HuH-7 (cell line): Measurements from ENCODE around the gene PTAFR.
"Not testable (repeated sequence)": the region's sequence is repeated elsewhere in the genome, so short reads cannot be mapped to it uniquely, and the experiment has no call there.

ENCODE experiments used
- DNase-seq: peaks from one replicate; pipeline ENCODE4 v3.0.0; 2011; ENCODE audit warnings: low spot score

PTAFR gene

DNA sequence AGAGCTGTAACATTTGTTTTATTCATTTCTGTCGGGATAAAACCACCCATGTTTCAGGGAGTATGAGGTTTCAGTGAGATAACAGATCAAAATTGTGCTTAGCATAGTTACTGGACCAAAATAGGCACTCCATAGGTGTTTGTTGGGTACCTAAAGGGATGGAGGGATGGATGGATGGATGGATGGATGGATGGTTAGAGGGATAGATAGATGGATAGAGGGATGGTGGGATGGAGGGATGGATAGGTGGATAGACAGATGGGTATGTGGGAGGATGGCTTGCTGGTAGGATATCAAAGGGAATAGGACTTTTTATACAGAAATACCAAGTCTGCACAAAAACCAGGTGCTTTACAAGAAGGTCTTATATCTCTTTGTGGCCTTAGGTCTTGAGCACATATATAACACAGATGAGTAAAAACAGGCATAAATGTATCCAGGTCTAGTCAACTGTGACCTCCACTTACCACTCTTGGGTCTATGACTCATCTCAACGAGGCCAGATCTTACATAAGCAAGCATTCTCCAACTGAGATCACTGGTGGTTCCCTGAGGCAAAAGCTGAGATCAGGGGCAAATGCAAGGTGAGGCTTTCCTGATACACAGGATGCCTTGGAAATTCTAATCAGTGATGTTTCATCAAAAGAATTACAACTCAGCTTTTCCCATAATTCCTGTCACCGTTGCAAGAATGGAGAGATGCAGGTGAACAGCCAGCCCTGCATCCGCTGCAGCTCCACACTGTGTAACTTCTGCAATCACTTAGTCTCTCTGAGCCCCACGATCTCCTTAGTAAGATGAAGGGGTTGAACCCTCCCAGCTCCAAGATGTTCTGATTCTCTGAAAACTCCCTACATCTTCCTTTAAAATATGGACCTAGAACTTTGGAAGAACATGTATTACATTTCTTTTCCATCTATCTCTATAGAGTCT is 32.0 kb downstream of the PTAFR start:
- no peak for DNase-seq

GRCh38 chr1:28143496-28144202 is 32.8 kb downstream of the PTAFR start:
- no peak for DNase-seq

GRCh38 chr1:28141685-28142084 is 34.8 kb downstream of the PTAFR start:
- DNase-seq, result no peak

DNA sequence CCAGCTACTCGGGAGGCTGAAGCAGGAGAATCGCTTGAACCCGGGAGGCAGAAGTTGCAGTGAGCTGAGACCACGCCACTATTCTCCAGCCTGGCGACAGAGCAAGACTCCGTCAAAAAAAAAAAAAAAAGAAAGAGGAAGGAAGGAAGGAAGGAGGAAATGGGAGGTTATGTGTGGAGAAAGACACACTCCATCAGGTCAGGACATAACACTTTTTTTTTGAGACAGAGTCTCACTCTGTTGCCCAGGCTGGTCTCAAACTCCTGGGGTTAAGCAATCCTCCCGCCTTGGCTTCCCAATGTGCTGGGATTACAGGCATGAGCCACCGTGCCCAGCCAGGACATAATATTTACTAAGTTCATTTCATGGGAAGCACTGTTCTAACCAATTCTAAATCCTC is 36.6 kb downstream of the PTAFR start:
- DNase-seq, result not testable (repeated sequence)

GRCh38 chr1:28139025-28139712 is 37.3 kb downstream of the PTAFR start:
- DNase-seq, result no peak

- no peak for DNase-seq
Measured at GRCh38 chr1:28136922-28137613, 39.4 kb downstream of the PTAFR start.

DNA sequence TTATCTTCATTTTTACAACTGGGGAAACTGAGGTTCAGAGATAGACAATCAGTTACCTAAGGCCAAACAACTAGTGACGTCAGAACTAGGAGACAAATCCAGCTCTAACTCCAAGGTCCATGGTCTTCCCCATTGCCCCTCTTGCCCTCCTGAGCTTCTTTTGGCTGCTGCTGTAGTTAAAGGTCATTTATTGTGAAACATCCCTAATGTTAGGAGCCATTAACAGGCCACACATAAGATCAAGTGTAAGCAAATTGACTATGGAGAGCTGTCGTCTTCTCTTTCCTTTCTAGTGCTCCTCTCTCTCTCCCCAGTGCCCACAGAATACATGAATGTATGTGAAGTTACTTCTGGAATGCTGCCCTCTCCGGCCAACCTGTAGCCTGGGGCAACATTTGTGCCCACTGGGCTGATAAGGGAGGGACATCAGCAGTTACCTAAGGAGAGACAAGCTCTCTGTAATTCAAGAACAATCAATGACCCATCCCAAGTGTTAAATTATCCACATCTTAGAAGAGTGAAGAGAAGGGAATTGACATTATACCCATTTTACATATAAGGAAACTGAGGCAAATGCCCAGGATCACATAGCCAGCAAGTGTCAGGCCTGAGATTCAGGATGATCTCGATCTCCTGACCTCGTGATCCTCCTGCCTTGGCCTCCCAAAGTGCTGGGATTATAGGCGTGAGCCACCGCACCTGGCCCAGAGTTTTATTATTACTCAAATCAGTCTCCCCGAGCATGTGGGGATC is 40.1 kb downstream of the PTAFR start:
- DNase-seq, result no peak

DNA sequence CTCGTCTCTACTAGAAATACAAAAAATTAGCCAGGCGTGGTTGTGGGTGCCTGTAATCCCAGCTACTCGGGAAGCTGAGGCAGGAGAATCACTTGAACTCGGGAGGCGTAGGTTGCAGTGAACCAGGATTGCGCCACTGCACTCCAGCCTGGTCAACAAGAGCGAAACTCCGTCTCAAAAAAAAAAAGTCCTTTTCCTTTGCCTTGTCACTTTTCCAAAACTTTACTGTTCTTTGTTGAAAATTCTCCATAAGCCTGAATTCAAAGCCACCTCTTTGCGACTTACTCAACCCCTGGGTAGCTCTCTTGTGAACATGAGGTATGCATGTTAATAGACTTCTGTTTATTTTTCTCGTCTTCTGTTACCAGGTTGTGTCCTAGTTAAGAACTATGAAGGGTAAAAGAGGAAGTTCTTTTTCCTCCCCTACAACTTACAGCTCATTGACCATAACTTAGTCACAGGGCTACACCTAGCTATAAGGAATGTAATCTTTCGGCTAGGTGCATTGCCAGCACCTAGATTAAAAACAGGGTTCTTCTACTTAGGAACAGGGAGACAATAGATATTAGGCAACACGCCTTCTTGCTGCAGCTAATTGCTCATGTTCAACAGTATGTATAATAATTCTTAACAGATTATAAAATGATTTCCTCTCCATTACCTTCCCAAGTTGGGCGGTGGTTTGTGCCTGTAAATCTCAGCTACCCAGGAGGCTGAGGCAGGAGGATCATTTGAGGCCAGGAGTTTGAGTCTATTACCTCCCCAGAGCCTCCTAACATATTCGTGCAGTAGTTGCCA is 40.9 kb downstream of the PTAFR start:
- no peak for DNase-seq

DNA sequence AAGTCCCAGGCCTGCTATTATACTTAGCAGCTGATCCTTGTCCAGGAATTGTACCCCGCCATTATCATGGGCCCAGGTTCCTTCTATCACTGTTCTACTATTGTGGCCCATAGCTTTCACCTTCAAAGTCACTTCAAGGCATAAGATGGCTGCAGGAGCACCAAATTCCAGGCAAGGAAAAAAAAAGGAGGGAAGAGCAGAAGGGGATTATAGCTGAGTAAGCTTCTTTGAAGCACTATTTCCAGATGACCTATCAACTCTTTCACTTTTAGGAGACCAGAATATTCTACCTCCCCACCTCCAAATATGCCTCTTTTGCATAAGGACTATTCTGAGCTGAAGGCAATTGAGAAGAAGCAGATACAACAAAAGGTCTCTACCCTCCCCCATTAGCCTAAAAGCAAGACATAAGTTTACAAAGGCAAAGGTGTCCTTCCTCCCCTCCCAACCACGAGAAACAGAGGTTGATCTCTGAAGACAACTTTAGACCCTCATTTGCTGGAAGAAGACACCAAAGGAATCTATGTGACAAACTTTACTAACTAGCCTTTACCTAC is 41.8 kb downstream of the PTAFR start:
- no peak for DNase-seq

- DNase-seq, result no peak
Measured at GRCh38 chr1:28132171-28133167, 44.0 kb downstream of the PTAFR start.

DNA sequence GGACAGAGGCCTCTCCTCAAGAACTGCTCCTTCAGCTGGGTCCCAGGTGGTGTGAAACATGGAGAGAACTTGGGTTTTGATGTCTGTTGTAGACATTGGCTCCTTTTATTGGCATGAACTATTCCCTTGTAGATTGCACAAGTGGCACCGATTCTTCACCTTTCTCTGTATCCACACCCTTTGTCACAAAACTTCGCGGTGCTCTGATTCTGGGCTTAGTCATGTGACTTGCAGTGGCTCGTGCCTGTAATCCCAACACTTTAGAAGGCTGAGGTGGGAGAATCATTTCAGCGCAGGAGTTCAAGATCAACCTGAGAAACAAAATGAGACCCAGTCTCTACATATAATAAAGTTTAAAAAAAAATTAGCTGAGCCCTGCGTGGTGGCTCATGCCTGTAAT is 45.6 kb downstream of the PTAFR start:
- DNase-seq, result no peak

GRCh38 chr1:28129150-28129549 is 47.3 kb downstream of the PTAFR start:
- DNase-seq, result no peak

DNA sequence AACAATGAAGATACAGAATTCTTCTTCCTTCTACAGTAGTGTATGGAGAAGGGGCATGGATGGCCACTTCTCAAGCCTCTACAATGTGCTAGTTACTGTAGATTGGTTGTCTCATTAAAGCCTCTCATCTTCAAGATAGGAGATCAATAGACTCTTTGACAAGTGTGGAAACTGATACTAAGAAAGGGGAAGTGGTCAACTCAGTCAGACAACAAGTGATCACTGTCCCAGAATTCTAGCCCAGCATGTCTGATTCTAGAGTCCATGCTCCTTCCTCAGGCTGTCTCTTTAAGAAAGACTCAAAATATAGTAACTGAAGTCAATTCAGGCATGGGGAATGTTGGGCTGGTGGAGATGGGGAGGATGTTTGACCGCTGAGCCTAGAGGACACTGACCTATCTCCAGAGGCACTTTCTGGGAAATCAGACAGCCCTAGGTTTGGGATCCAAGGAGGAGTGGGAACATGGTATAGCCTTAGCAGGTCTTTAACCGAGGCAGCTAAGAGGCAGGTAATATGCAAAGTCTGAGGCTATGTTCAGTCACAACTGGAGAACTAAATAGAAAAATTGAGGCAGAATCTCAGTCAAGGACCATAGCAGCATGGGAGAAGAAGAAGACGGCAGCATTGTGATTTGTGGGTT is 48.8 kb downstream of the PTAFR start:
- DNase-seq, result no peak

DNA sequence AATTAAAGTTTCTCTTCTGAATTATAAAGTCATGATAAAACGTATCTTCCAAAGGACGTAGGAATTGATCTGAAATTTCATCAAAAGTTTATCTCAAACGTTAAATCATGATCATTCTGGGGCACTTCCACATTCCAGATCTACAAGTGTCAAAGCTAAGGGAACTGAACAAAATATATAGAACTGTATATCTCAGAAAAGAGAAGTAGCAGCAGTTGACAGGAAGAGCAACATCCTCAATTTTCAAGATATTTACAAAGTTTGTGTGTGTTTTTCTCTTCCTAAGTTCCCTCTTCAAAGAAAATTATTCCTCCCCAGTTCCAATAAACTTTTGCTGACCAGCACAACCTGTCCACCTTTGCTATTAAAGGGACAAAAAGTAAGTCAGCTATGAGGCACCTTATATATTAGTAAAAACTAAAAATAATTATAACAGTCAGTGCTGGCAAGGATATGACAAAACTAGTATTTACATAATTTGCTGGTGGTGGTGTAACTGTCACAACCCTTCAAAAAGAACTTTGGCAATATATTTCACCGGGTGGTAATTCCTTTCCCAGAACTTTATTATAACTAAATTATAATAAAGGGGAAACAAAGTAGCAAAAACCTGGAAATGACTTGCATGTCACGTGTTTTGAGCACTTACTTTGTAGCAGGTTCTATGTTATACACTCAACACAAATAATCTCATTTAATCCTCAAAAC is 49.6 kb downstream of the PTAFR start:
- DNase-seq, result no peak

- DNase-seq, result no peak
Measured at GRCh38 chr1:28126212-28126611, 50.3 kb downstream of the PTAFR start.

DNA sequence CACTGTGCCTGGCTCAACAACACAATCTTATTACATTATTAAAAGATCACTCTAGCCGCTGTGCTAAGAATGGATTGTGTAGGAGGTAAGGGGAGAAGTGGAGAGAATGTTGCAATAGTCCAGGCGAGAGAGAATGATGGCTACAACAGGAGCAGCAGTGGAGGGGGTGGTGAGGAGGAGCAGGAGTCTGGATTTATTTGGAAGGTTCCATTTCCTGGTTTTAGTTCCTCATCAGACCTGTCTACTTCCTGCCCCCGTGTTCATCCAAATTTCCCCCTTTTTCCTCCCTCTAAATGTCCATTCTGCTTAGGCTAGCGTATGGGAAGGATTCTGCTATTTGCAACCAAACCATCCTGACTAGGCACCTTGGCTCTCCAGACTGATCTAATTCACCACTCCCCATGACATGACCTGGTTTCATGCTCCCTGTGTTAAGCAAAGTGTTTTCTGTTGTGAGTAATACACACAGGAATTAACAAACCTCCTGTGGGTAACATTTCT is 53.0 kb downstream of the PTAFR start:
- no peak for DNase-seq

DNA sequence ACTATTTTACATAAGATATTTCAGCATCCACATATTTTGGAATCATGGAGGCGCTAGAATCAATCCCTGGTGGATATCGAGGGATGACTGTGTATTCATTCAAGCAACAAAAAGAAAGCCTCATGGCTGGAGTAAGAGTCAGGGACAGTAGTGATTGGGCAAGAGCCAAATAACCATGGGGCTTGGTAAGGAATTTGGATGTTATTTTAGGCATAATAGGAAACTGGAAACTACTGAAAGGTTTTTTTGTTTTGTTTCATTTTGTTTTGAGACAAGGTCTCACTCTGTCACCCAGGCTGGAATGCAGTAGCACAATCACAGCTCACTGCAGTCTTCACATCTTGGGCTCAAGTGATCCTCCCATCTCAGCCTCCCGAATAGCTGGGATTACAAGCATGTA is 54.3 kb downstream of the PTAFR start:
- DNase-seq, result no peak

DNA sequence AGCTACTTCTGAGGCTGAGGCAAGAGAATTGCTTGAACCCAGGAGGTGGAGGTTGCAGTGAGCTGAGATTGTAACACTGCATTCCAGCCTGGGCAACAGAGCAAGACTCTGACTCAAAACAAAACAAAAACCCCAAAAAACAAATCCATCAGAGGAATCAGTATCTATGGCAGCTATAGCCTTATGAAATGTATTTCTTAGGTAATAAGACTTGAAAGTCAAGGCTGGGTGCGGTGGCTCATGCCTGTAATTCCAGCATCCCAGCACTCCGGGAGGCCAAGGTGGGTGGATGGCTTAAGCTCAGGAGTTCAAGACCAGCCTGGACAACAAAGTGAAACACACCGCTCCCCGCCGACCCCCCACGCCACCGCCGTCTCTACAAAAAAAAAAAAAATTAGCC is 56.9 kb downstream of the PTAFR start:
- DNase-seq, result no peak
